Stomach (tissue), 9 donors: Measurements from ENCODE around the gene CUX1. TPM values are rescaled to one million over a fixed set of nuclear protein-coding genes. Genes with fewer than 3 reads are reported as not detected.

Source experiments
- DNase-seq, 2 donors: peaks; one replicate each; pipeline versions ENCODE4 v3.0.0 to v3.0.0-alpha.2; 2013 to 2019
- H3K27ac ChIP-seq, 5 donors: fragments of 200-600 bp in 4 of 5; sonication (generic) in 4 of 5; one replicate each; pipeline ENCODE4 v1.5.1; 2013 to 2019; ENCODE audit warnings: mild to moderate bottlenecking in 1 of 5, moderate library complexity in 1 of 5
- H3K27me3 ChIP-seq, 3 donors: fragments of 200-600 bp; sonication (generic); one replicate each; pipeline ENCODE4 v1.5.1; 2017 to 2019; ENCODE audit warnings: mixed run types in 1 of 3
- H3K36me3 ChIP-seq, 4 donors: fragments of 200-600 bp; sonication (generic); 1 replicate in 3 of 4; 2 replicates in 1 of 4; pipeline ENCODE4 v1.5.1; 2016 to 2019
- H3K4me1 ChIP-seq, 4 donors: fragments of 200-600 bp; sonication (generic); one replicate each; pipeline ENCODE4 v1.5.1; 2016 to 2019
- H3K4me3 ChIP-seq, 4 donors: fragments of 200-600 bp; sonication (generic) in 3 of 4; one replicate each; pipeline ENCODE4 v1.5.1; 2016 to 2019; ENCODE audit warnings: mild to moderate bottlenecking in 1 of 4
- H3K9me3 ChIP-seq, 4 donors: fragments of 200-600 bp; sonication (generic); one replicate each; pipeline ENCODE4 v1.5.1; 2016 to 2019
- CTCF ChIP-seq, 7 experiments: fragments of 450-650 bp in 4 of 7; fragments of 200-600 bp in 3 of 7; sonication (generic) in 3 of 7; IDR thresholded peaks; one replicate each; pipeline ENCODE4 v1.5.1; 2016 to 2019; ENCODE audit warnings: antibody characterized with exemption in 7 of 7, control low read depth in 2 of 7, mild to moderate bottlenecking in 1 of 7
- EP300 ChIP-seq: sonication (generic); formaldehyde crosslinking; IDR thresholded peaks from one replicate; pipeline ENCODE4 v1.6.1; 2017; ENCODE audit warnings: antibody characterized with exemption
- POLR2A ChIP-seq, 4 donors: fragments of 450-650 bp; IDR thresholded peaks; one replicate each; pipeline ENCODE4 v1.6.1; 2016; ENCODE audit warnings: antibody characterized with exemption in 4 of 4, control low read depth in 2 of 4, mild to moderate bottlenecking in 1 of 4, moderate library complexity in 1 of 4
- POLR2AphosphoS5 ChIP-seq, 3 donors: sonication (generic); formaldehyde crosslinking; IDR thresholded peaks; one replicate each; pipeline ENCODE4 v1.6.1; 2016; ENCODE audit warnings: antibody characterized with exemption in 3 of 3
- WGBS, 5 donors: extraction: QIAGEN DNeasy Blood & Tissue Kit in 3 of 5; methylation state at CpG; one replicate each; pipeline versions ENCODE4 v1.1.5 to v1.1.7; 2013 to 2018; 5-methylcytosine and 5-hydroxymethylcytosine counted together
- intact Hi-C: fragments of 100-400 bp; cut with DNase I; formaldehyde crosslinking; loops from one replicate; pipeline ENCODE4 v1.15.1; 2023; ENCODE audit warnings: low total_unique reads
- polyA plus RNA-seq, 3 donors: library from polyadenylated mRNA; stranded (reverse); fragments of 200-250 nt; gene quantifications; one replicate each; pipeline ENCODE4 v1.2.3, GENCODE V29; 2013
- total RNA-seq, 5 donors: library from RNA; depleted of rRNA; stranded (reverse); fragments of >200 nt; gene quantifications; one replicate each; pipeline versions ENCODE4 v1.1.0 to v1.2.3, GENCODE V29; 2014 to 2016
- donor health status: healthy with polysubstance abuse.
- donor health status: Bipolar disorder and iron deficiency.
- donor health status: healthy.

The CUX1 gene
- total and polyA plus RNA-seq, 8 donors = 24.7 to 201 (median 54.7) TPM

DNA sequence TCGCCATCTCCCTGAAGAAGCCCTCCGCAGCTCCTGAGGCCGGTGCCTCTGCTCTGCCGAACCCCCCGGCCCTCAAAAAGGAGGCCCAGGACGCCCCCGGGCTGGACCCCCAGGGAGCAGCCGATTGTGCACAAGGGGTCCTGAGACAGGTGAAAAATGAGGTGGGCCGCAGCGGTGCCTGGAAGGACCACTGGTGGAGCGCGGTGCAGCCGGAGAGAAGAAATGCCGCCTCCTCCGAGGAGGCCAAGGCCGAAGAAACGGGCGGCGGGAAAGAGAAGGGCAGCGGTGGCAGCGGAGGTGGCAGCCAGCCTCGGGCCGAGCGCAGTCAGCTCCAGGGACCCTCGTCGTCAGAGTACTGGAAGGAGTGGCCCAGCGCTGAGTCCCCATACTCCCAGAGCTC lies 384.1 kb downstream of the CUX1 start:
- DNase-seq = no peak
- H3K4me1 ChIP-seq = no peaks in the 10 kb centered on the region
- WGBS, 5 donors = 95 to 98% (median 96%) methylated on average over 21 to 27 of the region's 27 CpGs
- no peak overlapping the region for H3K4me3 ChIP-seq
- no peaks in the 10 kb centered on the region for H3K27me3 ChIP-seq
- intact Hi-C loops = no loop called here
- H3K27ac ChIP-seq = no peak overlapping the region
- H3K36me3 ChIP-seq = peaks cover 74 to 100% (median 100%) of the 10 kb centered on the region in 4 donors
- H3K9me3 ChIP-seq = no peaks in the 10 kb centered on the region
- TF ChIP-seq POLR2AphosphoS5 (IDR thresholded peaks at IDR 0.05) (no peak), POLR2A (IDR thresholded peaks at IDR 0.05) (no peak), EP300 (no peak), CTCF (IDR thresholded peaks at IDR 0.05) (no peak)

- no peak for DNase-seq
- no peaks in the 10 kb centered on the region for H3K9me3 ChIP-seq
- H3K4me1 ChIP-seq = no peaks in the 10 kb centered on the region
- no peaks in the 10 kb centered on the region for H3K27me3 ChIP-seq
- WGBS, 5 donors = 83 to 96% (median 89%) methylated on average over 6 of the region's 6 CpGs
- H3K27ac ChIP-seq = no peak overlapping the region
- no peak overlapping the region for H3K4me3 ChIP-seq
- intact Hi-C loops = no loop called here
- no peak for TF ChIP-seq EP300
- TF ChIP-seq CTCF (IDR thresholded peaks at IDR 0.05) = no peak
- TF ChIP-seq POLR2AphosphoS5 (IDR thresholded peaks at IDR 0.05) = no peak
- no peak for TF ChIP-seq POLR2A (IDR thresholded peaks at IDR 0.05)
- H3K36me3 ChIP-seq = peaks cover 69 to 100% (median 100%) of the 10 kb centered on the region in 4 donors
Measured at GRCh38 chr7:102202556-102202955, 385.1 kb downstream of the CUX1 start.

GRCh38 chr7:102203218-102203617 lies 385.8 kb downstream of the CUX1 start:
- 81 to 90% (median 87%) methylated on average over 12 of the region's 12 CpGs for WGBS, 5 donors
- H3K4me1 ChIP-seq = no peaks in the 10 kb centered on the region
- TF ChIP-seq POLR2AphosphoS5 (IDR thresholded peaks at IDR 0.05) (no peak), POLR2A (IDR thresholded peaks at IDR 0.05) (no peak), CTCF (IDR thresholded peaks at IDR 0.05) (no peak), EP300 (no peak)
- no peak overlapping the region for H3K4me3 ChIP-seq
- H3K9me3 ChIP-seq = no peaks in the 10 kb centered on the region
- no peak for DNase-seq
- H3K27me3 ChIP-seq = no peaks in the 10 kb centered on the region
- peaks cover 69 to 100% (median 99%) of the 10 kb centered on the region in 4 donors for H3K36me3 ChIP-seq
- no peak overlapping the region for H3K27ac ChIP-seq
- intact Hi-C loops = no loop called here

DNA sequence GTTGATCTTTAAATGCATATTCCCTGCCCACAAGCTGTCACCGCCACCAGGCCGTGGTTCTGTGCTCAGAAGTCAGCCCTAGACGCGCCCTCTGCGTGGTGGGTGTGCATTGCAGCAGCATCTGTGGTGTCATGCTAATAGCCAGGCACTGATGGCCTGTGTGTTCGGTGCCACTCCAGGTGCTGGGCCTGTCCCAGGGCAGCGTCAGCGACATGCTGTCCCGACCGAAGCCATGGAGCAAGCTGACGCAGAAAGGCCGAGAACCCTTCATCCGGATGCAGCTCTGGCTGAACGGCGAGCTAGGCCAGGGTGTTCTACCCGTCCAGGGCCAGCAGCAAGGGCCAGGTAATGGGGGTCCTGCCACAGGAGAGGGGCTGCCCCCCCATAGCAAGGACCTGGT lies 386.8 kb downstream of the CUX1 start:
- Histone ChIP-seq H3K4me1 (no peaks in the 10 kb centered on the region), H3K36me3 (peaks cover 61 to 100% (median 99%) of the 10 kb centered on the region in 4 donors), H3K27ac (no peak overlapping the region), H3K9me3 (no peaks in the 10 kb centered on the region), H3K4me3 (no peak overlapping the region), H3K27me3 (no peaks in the 10 kb centered on the region)
- 95 to 97% (median 96%) methylated on average over 14 to 16 of the region's 16 CpGs for WGBS, 5 donors
- TF ChIP-seq CTCF (IDR thresholded peaks at IDR 0.05) (no peak), POLR2A (IDR thresholded peaks at IDR 0.05) (no peak)
- no peak for DNase-seq
- intact Hi-C loops = no loop called here
